Left ventricle myocardium superior (tissue), 1 donor: ENCODE data around the gene CYTH2. TPM values are rescaled to one million over a fixed set of nuclear protein-coding genes. Genes with fewer than 3 reads are reported as not detected.
"Not testable (repeated sequence)": the region's sequence is repeated elsewhere in the genome, so short reads cannot be mapped to it uniquely, and the experiment has no call there.

Source experiments
- ATAC-seq: fragments of 200-7000 bp; cut with Tn5 transposase; one replicate; pipeline ENCODE4 v1.9.1; 2020; ENCODE audit warnings: mild to moderate bottlenecking, moderate library complexity
- DNase-seq: peaks from one replicate; pipeline ENCODE4 v3.0.0-alpha.2; 2020
- intact Hi-C: fragments of 100-400 bp; cut with micrococcal nuclease; formaldehyde crosslinking; loops from one replicate; pipeline ENCODE4 v1.11.0; 2022
- total RNA-seq: library from RNA; stranded (reverse); fragmentation: NEBNext Ultra II Directional; extraction: Animal tissue kit (Norgen Biotek cat#: 25700); gene quantifications from one replicate; pipeline ENCODE4 v1.2.1, GENCODE V29; 2021
- donor health status: DM: no; HTN: yes; CAD: no; lungs with severe emphysema.

CYTH2 gene
- total RNA-seq, 1 donor from 2014 or later, result 33.4 TPM

DNA sequence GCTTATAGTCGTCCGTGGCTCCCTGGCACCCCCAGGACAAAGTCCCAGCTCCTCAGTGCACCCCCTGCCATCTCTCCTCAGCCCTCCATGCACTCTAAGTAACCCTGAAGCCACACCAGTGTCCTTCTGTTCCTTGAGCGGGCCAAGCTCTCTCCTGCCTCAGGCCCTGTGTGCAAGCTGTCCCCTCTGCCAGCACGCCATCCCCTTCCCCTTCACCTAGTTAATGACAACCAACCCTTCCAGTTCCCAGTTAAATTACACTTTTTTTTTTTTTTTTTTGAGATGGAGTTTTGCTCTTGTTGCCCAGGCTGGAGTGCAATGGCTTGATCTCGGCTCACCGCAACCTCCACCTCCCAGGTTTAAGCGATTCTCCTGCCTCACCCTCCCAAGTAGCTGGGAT lies 19.3 kb downstream of the CYTH2 start:
- DNase-seq, ATAC-seq, intact Hi-C loops: not testable (repeated sequence)

DNA sequence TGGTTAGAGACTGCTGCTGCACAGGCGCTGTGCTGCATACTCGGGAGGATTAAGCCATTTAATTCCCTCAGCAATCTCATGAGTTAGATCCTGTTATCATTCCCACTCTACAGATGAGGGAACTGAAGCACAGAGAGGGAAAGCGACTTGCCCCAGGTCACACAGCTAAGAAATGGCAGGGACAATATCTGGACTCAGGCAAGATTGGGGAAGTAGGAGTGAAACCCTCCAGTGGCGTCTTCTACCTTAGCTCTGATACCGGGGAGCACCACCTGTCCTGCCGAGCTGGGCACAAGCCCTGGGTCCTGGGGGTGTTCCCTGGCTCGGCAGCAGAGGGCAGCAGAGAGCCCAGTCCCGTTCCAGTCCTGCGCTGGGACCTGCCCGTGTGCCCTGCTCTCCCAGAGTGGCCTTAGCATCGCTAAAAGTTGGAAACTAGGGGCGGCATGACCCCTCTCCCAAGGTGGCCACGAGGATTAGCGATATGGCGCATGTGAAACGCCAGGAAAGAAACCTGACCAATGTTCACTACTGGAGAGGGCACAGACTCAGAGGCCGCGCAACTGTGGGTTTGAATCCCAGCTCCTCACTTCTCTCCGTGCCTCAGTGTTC lies 20.5 kb downstream of the CYTH2 start:
- ATAC-seq (peak; percentile 19), DNase-seq (peak; percentile 87)
- intact Hi-C loops, result no loop called here

DNA sequence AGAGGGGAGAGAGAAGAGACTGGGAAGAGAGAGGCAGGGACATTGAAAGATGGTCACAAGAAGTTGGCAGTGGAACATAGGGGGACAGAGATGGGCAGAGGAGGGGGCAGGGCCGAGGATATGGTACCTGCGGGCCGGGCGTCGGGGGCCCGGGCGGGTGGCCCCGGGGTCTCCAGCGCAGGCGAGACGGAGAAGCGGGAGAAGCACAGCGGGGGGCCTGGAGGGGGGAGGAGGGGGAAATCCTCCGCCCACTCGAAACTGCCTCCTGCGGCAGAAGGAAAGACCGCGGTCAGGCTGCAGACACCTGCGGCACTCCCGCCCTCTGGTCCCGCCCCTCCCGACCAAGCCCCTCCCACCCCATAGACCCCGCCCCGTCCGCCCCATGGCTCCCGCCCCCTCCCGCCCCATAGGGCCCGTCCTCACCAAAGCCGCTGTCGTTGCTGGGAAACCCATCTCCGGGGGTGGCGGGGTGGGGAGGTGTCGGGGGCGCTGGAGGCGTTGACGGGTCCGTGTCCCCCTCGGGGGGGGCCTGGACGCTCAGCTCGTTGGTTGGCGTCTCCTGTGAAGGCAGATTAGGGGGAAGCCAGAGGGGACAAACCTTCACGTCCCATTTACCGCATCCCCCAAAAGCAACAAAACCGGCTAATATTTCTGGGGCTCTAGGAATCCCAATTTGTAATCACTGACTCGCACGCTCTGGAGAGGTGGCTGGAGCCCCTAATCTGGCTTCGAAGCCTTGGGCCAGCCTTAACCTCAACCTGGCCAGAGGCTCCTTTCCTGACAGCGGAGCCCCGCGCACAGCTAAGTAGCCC lies 22.0 kb downstream of the CYTH2 start:
- DNase-seq (no peak), ATAC-seq (no peak)
- intact Hi-C loops, result no loop called here

DNA sequence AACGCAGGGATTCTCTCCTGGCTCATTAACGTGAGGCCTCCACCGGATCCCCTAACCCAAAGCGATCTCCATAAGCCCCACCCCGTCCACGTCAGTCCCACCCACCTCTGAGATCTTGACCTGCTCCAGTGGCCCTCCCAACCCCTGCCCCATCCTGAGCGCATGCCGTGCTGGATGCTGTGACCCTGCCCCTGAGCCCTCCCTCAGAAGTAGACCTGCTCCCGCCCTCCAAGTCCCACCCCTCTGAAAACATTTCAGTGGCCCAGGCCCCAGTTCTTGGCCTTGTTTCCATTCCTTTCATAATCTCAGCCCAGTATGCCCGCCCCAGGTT lies 22.6 kb downstream of the CYTH2 start:
- ATAC-seq (no peak), DNase-seq (no peak)
- intact Hi-C loops, result no loop called here

DNA sequence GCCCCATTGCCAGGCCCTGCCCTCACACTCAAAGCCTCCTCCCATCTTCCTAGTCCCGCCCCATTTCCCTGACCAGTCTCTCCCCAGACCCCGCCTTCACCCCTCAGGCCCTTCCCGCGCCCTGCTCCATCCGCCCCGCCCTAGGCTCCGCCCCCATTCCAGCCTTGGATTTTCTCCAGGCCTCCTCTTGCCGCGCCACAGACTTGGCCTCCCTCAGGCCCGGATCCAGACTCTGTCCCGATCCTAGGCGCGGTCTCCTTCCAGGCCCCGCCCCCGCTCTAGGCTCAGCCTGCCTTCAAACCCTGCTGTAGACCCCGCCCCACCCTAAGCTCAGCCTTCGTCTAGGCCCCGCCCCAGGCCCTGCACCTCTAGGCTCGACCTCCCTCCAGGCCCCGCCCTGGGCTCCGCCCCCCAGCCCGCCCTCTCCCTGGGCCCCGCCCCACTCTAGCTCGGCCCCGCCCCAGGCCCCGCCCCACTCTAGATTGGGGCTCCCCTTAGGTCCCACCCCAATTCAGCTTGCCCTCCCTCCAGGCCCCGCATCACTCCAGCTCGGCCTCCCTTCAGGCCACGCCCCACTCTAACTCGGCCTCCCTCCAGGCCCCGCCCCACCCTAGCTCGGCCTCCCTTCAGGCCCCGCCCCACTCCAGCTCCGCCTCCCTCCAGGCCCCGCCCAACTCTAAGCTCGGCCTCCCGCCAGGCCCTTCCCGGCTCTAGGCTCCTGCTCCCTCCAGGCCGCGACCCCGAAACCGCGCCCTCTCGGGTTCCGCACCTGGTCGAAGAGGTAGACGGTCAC lies 24.0 kb downstream of the CYTH2 start:
- intact Hi-C loops, result no loop called here
- peak; percentile 95 for DNase-seq
- ATAC-seq, result peak; percentile 87

DNA sequence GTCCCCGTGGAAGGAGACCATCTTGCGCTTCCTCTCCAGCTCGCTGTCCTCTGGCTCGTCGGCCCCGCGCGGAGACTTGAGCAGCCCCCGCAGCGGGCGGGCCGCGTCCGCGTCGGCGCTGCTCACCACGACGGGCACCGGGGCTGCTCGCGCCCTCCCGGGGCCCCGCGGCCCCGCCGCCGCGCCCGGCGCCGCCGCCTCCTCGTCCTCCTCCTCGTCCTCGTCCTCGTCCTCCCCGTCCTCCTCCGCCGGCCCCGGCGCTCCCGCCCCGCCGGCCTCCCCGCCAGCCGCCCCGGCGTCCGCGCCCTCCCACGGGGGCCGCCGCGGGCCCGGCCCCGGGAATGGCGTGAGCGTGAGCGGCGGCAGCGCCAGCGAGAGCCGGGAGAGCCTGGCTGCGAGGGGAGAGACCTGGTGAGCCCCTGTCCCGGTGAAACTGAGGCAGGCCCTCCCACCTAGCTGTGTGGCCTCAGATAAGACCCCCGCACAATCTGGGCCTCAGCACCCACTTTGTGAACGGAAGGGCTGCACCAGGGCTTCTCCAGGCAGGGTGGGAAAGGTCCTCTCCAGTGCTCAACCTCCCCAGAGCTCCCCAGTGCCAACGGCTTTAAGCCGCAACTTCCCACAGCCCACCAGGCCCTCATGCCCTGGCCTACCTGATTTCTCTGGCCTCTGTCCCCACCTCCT lies 24.7 kb downstream of the CYTH2 start:
- intact Hi-C loops, result no loop called here
- DNase-seq, result no peak
- peak; percentile 5 for ATAC-seq

DNA sequence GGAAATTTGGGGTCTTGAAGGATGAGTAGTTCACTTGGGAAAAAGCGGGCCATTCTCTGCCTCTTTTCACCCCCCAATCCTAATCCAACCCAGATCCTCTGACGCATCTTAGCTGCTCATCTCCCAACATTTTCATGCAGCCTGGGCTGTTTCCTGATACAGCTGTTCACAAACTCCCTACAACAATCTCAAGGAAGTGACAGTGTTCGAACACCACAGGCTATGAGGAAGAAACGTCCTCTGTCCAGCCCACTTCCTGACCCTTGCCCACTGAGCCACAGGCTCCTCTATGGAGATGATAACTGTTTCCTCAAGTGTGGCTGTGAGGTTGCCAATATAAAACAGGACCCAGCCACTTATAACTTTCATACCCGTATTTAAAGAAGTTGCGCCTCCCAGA lies 26.2 kb downstream of the CYTH2 start:
- ATAC-seq, result no peak
- DNase-seq, result no peak
- intact Hi-C loops, result no loop called here

DNA sequence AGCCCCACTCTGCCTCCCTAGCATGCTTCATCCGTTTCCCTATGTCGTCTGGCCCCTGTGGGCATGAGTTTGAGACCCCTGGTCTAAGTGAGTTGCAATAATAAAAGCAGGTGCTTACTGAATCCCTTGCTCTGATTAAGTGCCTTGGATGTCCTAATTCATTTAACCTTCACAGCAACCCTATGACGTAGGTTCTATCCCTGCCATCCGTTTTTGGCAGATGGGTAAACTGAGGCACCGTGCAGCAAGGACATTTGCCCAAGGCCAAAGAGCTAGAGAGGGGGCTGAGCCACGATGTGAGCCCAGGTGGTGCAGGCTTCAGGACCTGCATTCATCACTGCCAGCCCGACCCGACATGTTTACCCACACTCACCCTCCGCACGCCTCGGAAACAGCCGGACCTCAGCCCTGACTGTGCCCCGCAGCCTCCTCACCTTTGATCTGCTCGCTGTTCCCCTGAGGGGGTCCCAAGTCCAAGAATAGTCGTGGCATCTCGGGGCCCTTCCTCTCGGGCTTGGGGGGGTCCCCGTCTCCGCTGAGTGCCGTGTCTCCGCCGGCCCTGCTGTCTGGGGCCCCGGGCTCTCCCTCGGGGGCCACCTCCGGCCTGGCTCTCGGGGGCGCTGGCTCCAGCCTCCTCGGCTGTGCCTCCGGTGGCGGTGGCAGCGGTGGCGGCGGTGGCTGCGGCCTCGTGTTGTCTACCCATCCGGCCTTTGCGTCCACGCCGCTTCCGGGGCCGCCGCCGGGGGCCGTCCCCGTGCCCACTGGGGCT lies 28.0 kb downstream of the CYTH2 start:
- intact Hi-C loops, result no loop called here
- no peak for ATAC-seq
- no peak for DNase-seq

DNA sequence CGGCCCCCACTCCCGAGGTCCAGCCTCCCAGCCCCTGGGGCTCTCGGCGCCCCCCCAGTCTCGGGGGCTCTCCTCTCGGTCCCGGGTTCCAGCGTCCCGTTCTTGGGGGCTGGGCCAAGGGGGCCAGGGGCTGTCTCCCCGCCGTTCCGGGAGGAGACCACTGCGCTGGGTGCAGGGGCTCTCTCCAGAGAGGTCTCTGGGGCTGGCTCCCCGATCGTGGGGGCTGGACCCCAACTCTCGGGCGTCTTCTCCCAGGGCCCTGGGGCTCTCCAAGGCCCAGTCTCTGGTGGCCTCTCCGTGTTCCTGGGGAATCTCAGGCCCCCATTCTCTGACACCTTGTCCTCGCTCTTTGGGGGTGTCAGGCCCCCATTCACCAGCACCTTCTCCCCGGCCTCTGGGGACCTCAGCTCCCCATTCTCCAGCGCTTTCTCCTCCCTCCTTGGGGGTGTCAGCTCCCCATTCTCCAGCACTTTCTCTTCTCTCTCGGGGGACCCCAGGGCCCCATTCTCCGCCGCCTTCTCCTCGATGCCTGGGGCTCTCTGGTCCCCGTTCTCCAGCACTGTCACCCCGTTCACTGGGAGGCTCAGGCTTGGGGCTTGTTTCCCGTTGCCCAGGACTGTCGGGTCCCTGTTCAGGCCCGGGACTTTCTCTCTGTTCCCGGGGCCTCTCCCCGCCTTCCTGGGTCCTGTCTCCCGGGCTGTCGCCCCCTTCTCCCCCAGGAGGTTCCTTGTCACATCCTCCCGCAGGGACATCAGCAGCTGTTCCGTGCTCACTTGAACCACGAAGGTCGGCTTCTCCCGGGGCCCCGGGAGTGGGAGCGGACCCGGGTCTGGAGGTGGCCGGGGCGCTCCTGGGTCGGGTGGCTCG lies 28.8 kb downstream of the CYTH2 start:
- intact Hi-C loops, result no loop called here
- DNase-seq, result no peak

DNA sequence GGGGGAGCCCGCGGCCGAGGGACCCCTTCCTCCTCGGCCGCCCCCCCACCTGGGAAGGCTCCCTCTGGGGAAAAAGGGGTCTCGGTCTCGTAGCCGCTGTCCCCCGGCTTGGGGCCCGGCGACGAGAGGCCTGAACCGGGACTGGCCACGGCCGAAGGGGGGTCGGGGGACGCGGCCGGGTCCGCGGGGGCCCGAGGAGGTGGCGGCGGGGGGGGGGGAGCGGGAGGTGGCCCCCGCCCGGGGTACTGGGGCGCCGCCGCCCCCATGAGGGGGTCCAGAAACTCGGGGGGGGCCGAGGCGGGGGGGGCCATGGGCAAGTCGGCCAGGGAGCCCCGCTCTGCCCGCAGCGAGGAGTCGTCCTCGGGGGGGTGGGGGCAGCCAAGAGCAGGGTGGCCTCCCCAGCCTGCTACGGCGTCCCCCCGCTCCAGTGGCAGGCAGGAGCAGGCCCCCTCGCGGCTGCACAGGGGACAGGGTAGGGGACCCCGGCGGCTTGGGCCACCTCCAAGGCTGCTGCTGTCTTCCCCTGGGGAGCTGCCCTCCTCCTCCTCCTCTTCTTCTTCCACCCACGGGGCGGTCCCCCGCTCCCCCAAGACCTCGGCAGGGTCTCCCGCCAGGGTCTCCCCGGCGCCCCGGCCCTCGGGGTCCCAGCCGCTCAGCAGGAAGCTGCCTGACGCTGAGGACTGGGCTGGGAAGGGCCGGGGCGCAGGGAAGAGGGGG lies 29.6 kb downstream of the CYTH2 start:
- DNase-seq (no peak), ATAC-seq (no peak)
- intact Hi-C loops, result no loop called here

More for the DNA sequence above, 28.8 kb downstream of the CYTH2 start:
- ATAC-seq, result no peak

DNA sequence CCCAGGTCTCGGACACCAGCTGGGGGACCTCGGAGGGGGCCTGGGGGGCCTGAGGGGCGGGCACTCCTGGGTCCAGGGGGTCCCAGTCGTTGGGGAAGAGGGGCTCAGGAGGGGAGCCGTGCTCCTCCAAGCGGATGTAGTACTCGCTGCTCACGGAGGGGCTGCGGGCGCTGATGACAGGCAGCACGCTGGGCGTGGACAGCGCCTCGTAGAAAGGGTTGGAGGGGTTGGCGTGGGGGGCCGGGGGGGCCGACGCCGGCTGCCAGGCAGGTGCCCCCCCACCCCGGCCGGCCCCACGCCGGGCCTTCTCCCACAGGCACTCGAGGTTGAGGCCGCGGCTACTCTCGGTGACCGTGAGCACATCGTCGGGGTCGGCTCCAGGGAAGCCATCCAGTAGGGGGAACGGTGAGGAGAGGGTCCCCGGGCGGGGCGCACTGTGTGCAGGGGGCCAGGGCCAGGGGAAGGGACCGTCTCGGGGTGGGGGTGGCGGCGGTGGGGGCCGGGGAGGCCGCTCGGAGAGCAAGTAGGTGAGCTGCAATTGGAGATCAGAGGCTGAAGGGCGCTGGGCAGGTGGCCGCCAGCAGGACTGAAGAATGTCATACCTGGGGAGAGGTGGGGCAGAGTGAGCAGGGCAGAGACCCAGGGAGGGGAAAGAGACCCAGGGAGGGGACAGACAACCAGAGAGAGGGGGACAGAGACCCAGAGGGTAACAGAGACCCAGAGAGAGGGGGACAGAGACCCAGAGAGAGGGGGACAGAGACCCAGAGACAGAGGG lies 30.3 kb downstream of the CYTH2 start:
- intact Hi-C loops, result loop anchor here (10.0 kb wide), 1 partner anchor 85 kb away; no protein-coding TSS in a partner anchor
- ATAC-seq, result no peak
- no peak for DNase-seq

DNA sequence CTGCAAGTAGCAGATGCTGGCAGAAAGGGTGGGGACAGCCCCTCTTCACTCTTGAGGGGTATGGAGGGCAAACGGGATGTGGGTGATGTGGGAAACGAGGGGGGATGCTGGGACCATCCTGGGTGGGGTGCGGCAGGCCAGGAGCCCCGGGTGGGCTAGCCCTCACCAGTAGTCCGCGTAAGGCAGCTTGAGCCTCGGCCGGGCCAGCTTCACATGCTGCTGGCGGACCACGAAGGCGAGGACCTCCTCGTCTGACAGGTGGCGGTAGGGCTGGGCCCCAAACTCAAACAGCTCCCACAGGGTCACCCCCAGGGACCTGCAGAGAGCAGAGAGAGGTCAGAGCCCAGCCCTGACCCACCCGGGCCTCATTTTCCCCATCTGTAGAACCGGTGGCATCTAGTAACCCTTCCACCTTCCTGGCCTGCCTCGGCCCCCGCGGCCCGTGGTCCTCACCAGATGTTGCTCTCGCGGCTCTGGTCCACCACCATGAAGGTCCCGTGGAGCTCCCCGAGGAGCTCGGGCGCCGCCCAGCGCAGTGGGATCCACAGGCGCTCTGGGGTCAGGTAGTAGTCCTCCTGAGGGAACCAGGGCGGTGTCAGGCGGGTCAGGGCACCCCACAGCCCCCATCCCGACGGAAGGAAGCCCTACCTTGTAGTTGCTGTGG lies 31.8 kb downstream of the CYTH2 start:
- no peak for DNase-seq
- no peak for ATAC-seq
- intact Hi-C loops, result loop anchor here (10.0 kb wide), 1 partner anchor 84 kb away; no protein-coding TSS in a partner anchor

DNA sequence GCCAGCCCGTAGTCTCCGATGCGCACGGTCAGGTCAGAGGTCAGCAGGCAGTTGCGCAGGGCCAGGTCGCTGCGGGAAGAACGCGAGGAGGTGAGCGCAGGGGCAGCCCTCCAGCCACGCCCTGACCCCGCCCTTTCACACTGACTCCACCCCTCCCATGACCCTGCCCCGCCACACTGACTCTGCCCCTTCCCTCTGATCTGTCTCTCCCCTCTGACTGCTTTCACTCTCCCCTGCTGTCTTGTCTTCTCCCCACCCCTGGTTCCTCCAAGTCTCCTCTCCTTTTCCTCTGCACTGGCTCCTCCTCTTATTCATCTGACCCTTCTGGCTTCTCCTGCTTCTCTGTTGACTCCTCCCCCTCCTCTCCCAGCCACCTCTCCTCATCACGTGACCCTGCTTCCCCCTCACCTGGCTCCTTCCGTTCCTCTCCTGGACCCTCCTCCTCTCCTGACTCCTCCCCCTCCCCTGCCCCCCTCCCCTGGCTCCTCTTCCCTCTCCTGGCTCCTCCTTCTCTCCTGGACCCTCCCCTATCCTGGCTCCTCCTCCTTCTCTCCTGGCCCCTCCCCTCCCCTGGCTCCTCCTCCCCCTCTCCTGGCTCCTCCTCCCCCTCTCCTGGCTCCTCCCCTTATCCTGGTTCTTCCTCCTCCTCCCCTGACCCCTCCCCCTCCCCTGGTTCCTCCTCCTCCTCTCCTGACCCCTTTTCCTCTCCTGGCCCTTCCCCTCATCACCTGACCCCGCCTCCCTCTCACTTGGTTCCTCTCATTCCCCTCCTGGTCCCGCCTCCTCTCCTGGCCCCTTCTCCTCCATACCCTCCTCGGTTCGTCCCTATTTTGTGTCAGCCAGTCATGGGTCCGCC lies 32.6 kb downstream of the CYTH2 start:
- ATAC-seq (peak; percentile 44), DNase-seq (peak; percentile 57)
- intact Hi-C loops, result loop anchor here (10.0 kb wide), 1 partner anchor 83 kb away; no protein-coding TSS in a partner anchor

DNA sequence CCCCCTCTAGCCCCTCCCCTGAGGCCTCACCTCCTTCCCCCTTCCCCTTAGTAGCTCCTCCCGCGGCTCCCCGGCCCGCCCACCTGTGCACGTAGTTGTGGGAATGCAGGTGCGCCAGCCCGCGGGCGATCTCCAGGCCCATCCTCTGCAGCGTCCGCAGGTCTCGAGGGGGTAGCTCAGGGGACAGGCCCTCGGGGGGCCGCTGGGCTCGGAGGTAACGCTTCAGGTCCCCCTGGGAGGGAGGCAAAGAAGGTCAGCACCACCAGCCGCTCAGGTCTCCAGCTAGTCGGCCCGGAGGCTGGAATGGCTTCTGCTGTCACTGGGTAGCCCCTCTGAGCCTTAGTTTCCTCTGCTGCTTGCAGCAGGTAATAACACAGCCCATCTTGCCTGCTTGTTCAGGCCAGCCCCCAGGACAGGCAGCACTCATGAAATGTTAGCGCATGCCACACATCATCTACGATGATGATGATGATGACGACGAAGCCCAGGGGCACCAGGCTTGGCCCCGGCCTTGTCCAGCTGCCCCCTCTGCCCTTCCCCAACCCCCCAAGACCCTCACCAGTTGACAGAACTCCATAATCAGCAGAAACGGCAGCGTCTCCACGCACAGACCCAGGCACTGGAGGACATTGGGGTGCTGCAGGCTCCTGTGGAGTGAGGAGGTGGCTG lies 33.3 kb downstream of the CYTH2 start:
- ATAC-seq (no peak), DNase-seq (no peak)
- intact Hi-C loops, result loop anchor here (10.0 kb wide), 1 partner anchor 82 kb away; no protein-coding TSS in a partner anchor
